BLaER1 treated with 17β-estradiol and CSF1 and Interleukin-3, amounts not matched to agents 10 nM and 100 nM (cell line): ENCODE measurements around the gene ANKHD1.

Source experiments
- H3K27ac ChIP-seq, 11 experiments: shearing (Covaris generic); formaldehyde crosslinking; 2 replicates each; pipeline ENCODE4 v1.8.1; 2022
- H3K27me3 ChIP-seq, 11 experiments: shearing (Covaris generic); formaldehyde crosslinking; 2 replicates each; pipeline ENCODE4 v1.8.1; 2022
- H3K36me3 ChIP-seq, 11 experiments: shearing (Covaris generic); formaldehyde crosslinking; 2 replicates each; pipeline ENCODE4 v1.8.1; 2022
- H3K4me1 ChIP-seq, 10 experiments: shearing (Covaris generic); formaldehyde crosslinking; 2 replicates each; pipeline ENCODE4 v1.8.1; 2022
- H3K4me2 ChIP-seq, 11 experiments: shearing (Covaris generic); formaldehyde crosslinking; 2 replicates each; pipeline ENCODE4 v1.8.1; 2022
- H3K4me3 ChIP-seq, 10 experiments: shearing (Covaris generic); formaldehyde crosslinking; 2 replicates each; pipeline ENCODE4 v1.8.1; 2022
- H3K9ac ChIP-seq, 11 experiments: shearing (Covaris generic); formaldehyde crosslinking; 2 replicates each; pipeline ENCODE4 v1.8.1; 2022
- H3K9me3 ChIP-seq, 11 experiments: shearing (Covaris generic); formaldehyde crosslinking; replicated peaks in 1 of 11; 2 replicates each; pipeline ENCODE4 v1.8.1; 2022
- H4K20me1 ChIP-seq, 11 experiments: shearing (Covaris generic); formaldehyde crosslinking; 2 replicates each; pipeline ENCODE4 v1.8.1; 2022
- Cebpa-rat ChIP-seq, 11 experiments: shearing (Covaris generic); IDR thresholded peaks; 2 replicates each; pipeline ENCODE4 v1.8.1; 2022

ANKHD1 gene

GRCh38 chr5:140371356-140372151, 30.1 kb upstream of the ANKHD1 start:
- Histone ChIP-seq H3K4me1 (peaks cover 0 to 9% (median 6%) of the 10 kb centered on the region in 10 experiments; a peak in 9 of 20 replicates), H3K9me3 (no peaks in the 10 kb centered on the region), H3K4me2 (no peak overlapping the region), H4K20me1 (no peaks in the 10 kb centered on the region), H3K4me3 (no peak overlapping the region), H3K27me3 (no peaks in the 10 kb centered on the region), H3K36me3 (no peaks in the 10 kb centered on the region), H3K9ac (no peak overlapping the region), H3K27ac (no peak overlapping the region)
- no peak for TF ChIP-seq Cebpa-rat (IDR thresholded peaks at IDR 0.05)

DNA sequence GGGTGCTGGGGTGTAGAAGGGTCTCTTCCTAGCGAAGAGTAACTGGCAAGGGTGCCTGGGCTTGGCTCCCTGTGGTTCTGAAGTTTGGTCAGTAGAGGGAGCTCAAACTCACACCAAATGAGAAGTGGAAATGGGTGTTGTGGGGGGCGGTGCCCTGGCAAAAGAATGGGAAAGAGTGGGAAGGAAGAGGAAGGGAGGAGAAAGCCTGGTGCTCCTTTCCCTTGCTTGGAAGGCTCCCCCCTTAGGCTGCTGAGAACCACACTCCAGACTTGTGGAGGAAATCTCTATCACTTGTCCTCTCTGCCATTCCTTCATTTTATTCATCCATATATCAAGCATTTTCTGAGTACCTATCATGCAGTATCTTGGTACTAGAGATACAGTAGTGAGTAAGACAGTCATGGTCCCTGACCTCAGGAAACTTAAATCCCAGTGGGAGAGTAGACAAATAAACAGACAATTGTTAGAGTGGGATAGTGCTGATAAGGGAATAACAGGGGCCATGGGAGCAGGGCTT, 28.6 kb upstream of the ANKHD1 start:
- no peaks in the 10 kb centered on the region for H3K36me3 ChIP-seq
- no peaks in the 10 kb centered on the region for H3K27me3 ChIP-seq
- peak overlapping the region in 1 of 11 experiments; percentile 33; a peak in 2 of 22 replicates for H3K27ac ChIP-seq
- no peaks in the 10 kb centered on the region for H3K9me3 ChIP-seq
- peaks cover 0 to 9% (median 6%) of the 10 kb centered on the region in 10 experiments; a peak in 9 of 20 replicates for H3K4me1 ChIP-seq
- H3K4me3 ChIP-seq, result no peak overlapping the region
- peak overlapping the region in 3 of 11 experiments; percentile 33 to 58 (median 35); a peak in 6 of 22 replicates for H3K4me2 ChIP-seq
- no peaks in the 10 kb centered on the region for H4K20me1 ChIP-seq
- H3K9ac ChIP-seq, result peak overlapping the region in 2 of 11 experiments; percentile 1 to 37; a peak in 1 of 22 replicates
- no peak for TF ChIP-seq Cebpa-rat (IDR thresholded peaks at IDR 0.05)

- H3K9me3 ChIP-seq, result peaks cover 0 to 15% (median 11%) of the 10 kb centered on the region in 11 experiments; a peak in 17 of 22 replicates
- H3K27ac ChIP-seq, result no peak overlapping the region
- H3K4me1 ChIP-seq, result peaks cover 5 to 10% (median 8%) of the 10 kb centered on the region in 10 experiments; a peak in 18 of 20 replicates
- no peak overlapping the region for H3K9ac ChIP-seq
- H3K4me2 ChIP-seq, result no peak overlapping the region
- H4K20me1 ChIP-seq, result no peaks in the 10 kb centered on the region
- H3K36me3 ChIP-seq, result peaks cover 0 to 6% (median 0%) of the 10 kb centered on the region in 11 experiments; a peak in 1 of 22 replicates
- no peaks in the 10 kb centered on the region for H3K27me3 ChIP-seq
- no peak for TF ChIP-seq Cebpa-rat (IDR thresholded peaks at IDR 0.05)
- H3K4me3 ChIP-seq, result no peak overlapping the region
Measured at GRCh38 chr5:140381351-140381750, 20.3 kb upstream of the ANKHD1 start.

DNA sequence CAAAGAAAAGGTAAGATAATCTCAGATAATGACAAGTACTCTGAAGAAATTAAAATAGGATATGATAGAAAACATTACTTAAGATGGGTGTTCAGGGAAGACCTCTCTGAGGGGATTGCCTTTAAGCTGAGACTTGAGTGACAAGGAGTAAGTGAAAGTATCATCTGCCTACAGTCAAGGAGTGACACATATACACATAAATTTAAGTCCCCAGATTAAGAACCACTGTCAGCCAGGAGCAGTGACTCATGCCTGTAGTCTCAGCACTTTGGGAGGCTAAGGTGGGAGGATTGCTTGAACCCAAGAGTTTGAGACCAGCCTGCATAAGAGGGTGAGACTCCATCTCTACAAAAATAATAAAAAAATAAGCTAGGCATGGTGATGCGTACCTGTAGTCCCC, 19.7 kb upstream of the ANKHD1 start:
- H3K9ac ChIP-seq, result no peak overlapping the region
- no peak for TF ChIP-seq Cebpa-rat (IDR thresholded peaks at IDR 0.05)
- peaks cover 0 to 6% (median 0%) of the 10 kb centered on the region in 11 experiments; a peak in 1 of 22 replicates for H3K36me3 ChIP-seq
- H3K27me3 ChIP-seq, result no peaks in the 10 kb centered on the region
- H3K4me3 ChIP-seq, result no peak overlapping the region
- peaks cover 5 to 10% (median 8%) of the 10 kb centered on the region in 10 experiments; a peak in 18 of 20 replicates for H3K4me1 ChIP-seq
- no peak overlapping the region for H3K27ac ChIP-seq
- peaks cover 0 to 15% (median 11%) of the 10 kb centered on the region in 11 experiments; a peak in 17 of 22 replicates for H3K9me3 ChIP-seq
- H4K20me1 ChIP-seq, result no peaks in the 10 kb centered on the region
- H3K4me2 ChIP-seq, result no peak overlapping the region

DNA sequence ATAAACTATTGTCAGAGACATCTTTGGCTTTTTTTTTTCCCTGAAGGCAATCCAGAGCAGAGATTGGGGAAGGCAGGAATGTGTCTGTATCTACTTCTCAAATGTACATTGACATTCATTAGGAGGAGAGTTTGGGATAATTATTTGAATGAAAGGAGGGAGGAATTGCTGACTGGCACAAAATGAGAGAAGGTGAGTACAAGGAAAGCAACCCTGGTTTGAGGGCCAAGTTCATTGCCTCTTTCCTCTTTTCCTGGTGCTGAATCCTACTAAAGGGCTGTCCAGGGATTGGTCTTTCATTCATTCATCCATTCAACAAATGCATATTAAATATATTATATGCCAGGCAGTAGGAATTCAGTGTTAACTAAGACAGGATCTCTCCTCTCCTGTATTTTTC, 18.8 kb upstream of the ANKHD1 start:
- Histone ChIP-seq H3K4me2 (peak overlapping the region in 8 of 11 experiments; percentile 3 to 46 (median 33); a peak in 11 of 22 replicates), H3K27me3 (no peaks in the 10 kb centered on the region), H3K27ac (no peak overlapping the region), H3K9ac (no peak overlapping the region), H3K9me3 (peaks cover 0 to 15% (median 11%) of the 10 kb centered on the region in 11 experiments; a peak in 17 of 22 replicates), H3K36me3 (peaks cover 0 to 6% (median 0%) of the 10 kb centered on the region in 11 experiments; a peak in 1 of 22 replicates), H3K4me3 (no peak overlapping the region), H3K4me1 (peaks cover 5 to 10% (median 8%) of the 10 kb centered on the region in 10 experiments; a peak in 18 of 20 replicates), H4K20me1 (no peaks in the 10 kb centered on the region)
- no peak for TF ChIP-seq Cebpa-rat (IDR thresholded peaks at IDR 0.05)

GRCh38 chr5:140383300-140383699, 18.3 kb upstream of the ANKHD1 start:
- H3K27ac ChIP-seq, result no peak overlapping the region
- H3K36me3 ChIP-seq, result peaks cover 0 to 6% (median 0%) of the 10 kb centered on the region in 11 experiments; a peak in 1 of 22 replicates
- no peaks in the 10 kb centered on the region for H3K27me3 ChIP-seq
- no peaks in the 10 kb centered on the region for H4K20me1 ChIP-seq
- no peak overlapping the region for H3K4me3 ChIP-seq
- peaks cover 0 to 15% (median 11%) of the 10 kb centered on the region in 11 experiments; a peak in 17 of 22 replicates for H3K9me3 ChIP-seq
- H3K4me1 ChIP-seq, result peaks cover 5 to 10% (median 8%) of the 10 kb centered on the region in 10 experiments; a peak in 18 of 20 replicates
- peak overlapping the region; percentile 3 to 64 (median 31); a peak in 19 of 22 replicates for H3K4me2 ChIP-seq
- no peak for TF ChIP-seq Cebpa-rat (IDR thresholded peaks at IDR 0.05)
- no peak overlapping the region for H3K9ac ChIP-seq

DNA sequence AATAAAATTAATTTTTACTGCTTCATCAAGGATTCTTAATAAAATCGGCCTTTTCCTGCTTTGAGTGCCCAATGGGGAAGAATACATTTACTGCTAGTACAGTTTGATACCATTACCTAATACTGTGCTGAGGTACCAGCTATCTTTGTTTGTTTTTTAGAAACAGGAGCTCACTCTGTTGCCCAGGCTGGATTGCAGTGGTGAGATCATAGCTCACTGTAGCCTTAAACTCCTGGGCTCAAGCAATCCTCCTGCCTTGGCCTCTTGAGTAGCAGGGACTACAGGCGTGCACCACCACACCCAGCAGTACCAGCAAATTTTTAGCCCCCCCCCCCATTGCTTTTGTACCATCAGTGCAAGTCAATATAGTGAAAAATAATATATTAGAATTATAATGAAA, 13.6 kb upstream of the ANKHD1 start:
- H3K4me3 ChIP-seq, result no peak overlapping the region
- H4K20me1 ChIP-seq, result no peaks in the 10 kb centered on the region
- H3K9me3 ChIP-seq, result no peaks in the 10 kb centered on the region
- no peak overlapping the region for H3K4me2 ChIP-seq
- H3K4me1 ChIP-seq, result peaks cover 5 to 8% (median 7%) of the 10 kb centered on the region in 10 experiments; a peak in 18 of 20 replicates
- H3K9ac ChIP-seq, result no peak overlapping the region
- H3K36me3 ChIP-seq, result peaks cover 0 to 12% (median 6%) of the 10 kb centered on the region in 11 experiments; a peak in 7 of 22 replicates
- H3K27ac ChIP-seq, result no peak overlapping the region
- H3K27me3 ChIP-seq, result no peaks in the 10 kb centered on the region
- no peak for TF ChIP-seq Cebpa-rat (IDR thresholded peaks at IDR 0.05)

GRCh38 chr5:140391312-140391711, 10.3 kb upstream of the ANKHD1 start:
- no peak overlapping the region for H3K4me2 ChIP-seq
- no peaks in the 10 kb centered on the region for H3K27me3 ChIP-seq
- H3K4me1 ChIP-seq, result no peaks in the 10 kb centered on the region
- H3K4me3 ChIP-seq, result no peak overlapping the region
- no peak overlapping the region for H3K9ac ChIP-seq
- H4K20me1 ChIP-seq, result no peaks in the 10 kb centered on the region
- no peak overlapping the region for H3K27ac ChIP-seq
- no peaks in the 10 kb centered on the region for H3K9me3 ChIP-seq
- peaks cover 0 to 19% (median 9%) of the 10 kb centered on the region in 11 experiments; a peak in 7 of 22 replicates for H3K36me3 ChIP-seq
- TF ChIP-seq Cebpa-rat (IDR thresholded peaks at IDR 0.05), result 0 out of 22 replicates have a peak, but pooled peaks of 1 of the 11 experiments have one; percentile 17

GRCh38 chr5:140391732-140392131, 9.9 kb upstream of the ANKHD1 start:
- Histone ChIP-seq H3K36me3 (peaks cover 0 to 19% (median 9%) of the 10 kb centered on the region in 11 experiments; a peak in 7 of 22 replicates), H3K9me3 (no peaks in the 10 kb centered on the region), H3K27me3 (no peaks in the 10 kb centered on the region), H3K4me3 (no peak overlapping the region), H4K20me1 (no peaks in the 10 kb centered on the region), H3K4me2 (no peak overlapping the region), H3K27ac (no peak overlapping the region), H3K9ac (no peak overlapping the region), H3K4me1 (no peaks in the 10 kb centered on the region)
- TF ChIP-seq Cebpa-rat (IDR thresholded peaks at IDR 0.05), result no peak
